GM21619 (cell line): ENCODE results near the gene DPP4.
A peak's percentile ranks its signal among the peaks of the same experiment; 100 is the strongest.

Experiments
- ATAC-seq: cut with Tn5 transposase; IDR thresholded peaks from one replicate; pipeline ENCODE4 v1.9.1; 2021; ENCODE audit not compliant: unreplicated experiment

Gene DPP4

DNA sequence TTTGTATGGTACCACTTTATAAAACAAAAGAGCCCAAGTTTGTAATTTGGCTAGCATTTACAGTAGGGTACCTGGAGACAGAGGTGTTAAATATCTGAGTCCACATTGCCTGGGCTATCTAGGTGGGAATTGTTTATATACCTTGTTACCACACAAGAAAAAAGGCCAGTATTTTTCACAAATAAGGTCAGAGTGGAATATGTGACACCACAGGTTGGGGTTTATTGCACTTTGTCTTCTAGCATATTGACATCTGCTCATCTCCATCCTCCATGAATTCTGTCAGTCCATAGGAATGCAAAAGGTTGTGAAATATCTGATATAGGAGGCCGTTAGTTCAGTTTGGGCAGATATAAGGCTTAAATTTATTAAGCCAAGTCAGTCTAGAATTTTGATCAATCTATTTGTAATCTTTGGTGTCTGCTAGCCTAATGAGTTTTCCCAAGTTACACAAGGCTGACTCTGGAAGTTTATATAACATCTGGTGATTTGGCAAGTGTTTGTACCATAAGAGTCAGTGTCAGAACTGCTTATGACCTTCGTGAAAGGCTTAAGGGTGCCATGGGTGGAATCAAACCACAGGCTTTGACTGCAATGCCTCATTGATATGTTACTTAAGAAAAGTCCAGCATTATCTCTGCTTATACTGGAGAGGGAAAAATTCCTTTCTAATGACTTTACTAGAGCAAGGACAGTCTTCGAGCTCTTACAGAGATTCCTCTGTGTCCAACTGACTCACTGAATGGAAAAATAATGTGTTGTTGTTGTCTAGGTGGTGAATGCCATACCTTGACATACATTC is 11.3 kb upstream of the DPP4 start:
- no peak for ATAC-seq

- no peak for ATAC-seq
These were observed 10.5 kb upstream of the DPP4 start for GRCh38 chr2:162084536-162084935.

- ATAC-seq, result no peak
These were observed 8.7 kb upstream of the DPP4 start for GRCh38 chr2:162082681-162083080.

GRCh38 chr2:162082036-162082435 is 8.0 kb upstream of the DPP4 start:
- ATAC-seq, result no peak

- no peak for ATAC-seq
These were observed 5.5 kb upstream of the DPP4 start for GRCh38 chr2:162079514-162079913.

DNA sequence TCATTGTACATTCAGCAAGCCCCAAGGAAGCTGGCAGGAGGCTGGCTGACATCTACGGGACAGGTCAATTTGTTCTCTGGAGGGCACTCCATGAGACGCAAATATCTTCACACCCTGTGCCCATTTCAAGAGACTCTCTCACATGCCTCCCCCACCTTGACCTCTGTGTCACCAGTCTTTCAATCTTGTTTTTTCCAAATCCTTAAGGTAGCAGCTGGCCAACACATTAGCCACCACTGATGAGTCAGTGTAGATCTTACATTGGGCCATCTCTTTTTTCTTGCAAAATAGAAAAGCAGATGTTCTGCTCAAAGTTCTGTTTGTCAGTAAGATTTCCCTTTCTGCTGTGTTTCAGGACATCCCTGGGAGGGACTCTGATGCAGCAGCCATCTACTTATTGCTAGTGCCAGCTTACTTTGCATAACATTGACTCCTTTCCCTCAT is 1.7 kb upstream of the DPP4 start:
- no peak for ATAC-seq

DNA sequence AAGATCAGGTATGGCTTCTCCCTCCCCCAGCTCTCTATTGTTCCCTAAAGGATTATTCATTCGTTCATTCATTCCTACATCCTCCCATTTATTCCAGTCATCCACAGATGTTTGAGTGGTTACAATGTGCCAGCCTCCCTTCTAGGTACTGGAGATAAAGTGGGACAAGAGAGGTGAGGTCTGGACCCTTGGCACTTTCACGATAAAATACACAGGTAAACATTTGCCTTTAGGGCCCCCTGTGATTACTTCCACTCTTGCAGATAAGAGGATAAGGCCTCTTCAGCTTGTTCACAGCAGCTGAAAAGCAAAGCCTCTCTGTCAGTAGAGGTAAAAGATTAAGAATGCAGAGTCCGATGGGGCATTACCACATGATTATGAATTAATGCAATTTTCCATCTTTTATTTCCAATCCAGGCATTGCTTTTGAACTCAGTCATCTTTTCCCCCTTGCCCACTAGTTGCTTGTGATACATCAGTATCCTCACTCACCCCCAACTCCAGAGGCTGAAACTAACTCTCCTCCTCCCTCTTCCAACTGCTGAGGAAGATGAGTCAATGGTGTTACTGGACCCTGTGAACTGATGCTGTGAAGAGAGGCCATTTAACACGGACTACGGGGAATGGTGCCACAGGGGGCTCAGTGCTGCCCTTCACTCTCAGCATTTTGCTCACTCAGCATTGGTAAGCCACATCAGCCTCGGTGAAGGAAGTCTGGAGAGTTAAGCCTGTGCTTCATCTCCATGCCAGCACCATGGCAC is 1.1 kb upstream of the DPP4 start:
- ATAC-seq, result no peak

- no peak for ATAC-seq
These were observed 549 bp upstream of the DPP4 start for GRCh38 chr2:162074632-162074895.

- ATAC-seq, result no peak
These were observed 783 bp downstream of the DPP4 start for GRCh38 chr2:162072976-162073887.

DNA sequence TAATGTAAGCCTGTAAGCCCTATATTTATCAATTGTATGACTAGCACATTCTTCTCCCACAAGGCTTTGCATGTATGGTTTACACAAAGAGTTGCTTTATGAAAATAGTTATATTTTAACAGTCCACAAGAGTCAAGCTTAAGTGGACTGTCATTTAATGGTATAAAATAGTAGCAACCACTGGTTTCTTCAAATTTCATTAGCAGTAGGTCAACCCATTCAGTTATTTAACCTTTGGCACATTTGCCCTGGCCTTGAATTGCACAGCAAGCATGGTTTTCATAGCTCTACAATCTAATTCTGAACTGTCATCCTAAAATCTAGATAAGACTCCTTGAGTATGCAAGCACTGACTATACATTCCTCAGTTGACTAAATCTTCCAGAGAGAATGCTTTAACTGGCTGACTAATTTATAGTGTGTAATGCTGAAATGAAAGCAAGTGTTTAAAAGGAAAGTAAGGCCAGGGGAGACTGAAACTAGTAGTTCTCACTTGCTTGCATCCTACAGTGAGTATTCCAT is 1.8 kb downstream of the DPP4 start:
- peak; percentile 56 for ATAC-seq

DNA sequence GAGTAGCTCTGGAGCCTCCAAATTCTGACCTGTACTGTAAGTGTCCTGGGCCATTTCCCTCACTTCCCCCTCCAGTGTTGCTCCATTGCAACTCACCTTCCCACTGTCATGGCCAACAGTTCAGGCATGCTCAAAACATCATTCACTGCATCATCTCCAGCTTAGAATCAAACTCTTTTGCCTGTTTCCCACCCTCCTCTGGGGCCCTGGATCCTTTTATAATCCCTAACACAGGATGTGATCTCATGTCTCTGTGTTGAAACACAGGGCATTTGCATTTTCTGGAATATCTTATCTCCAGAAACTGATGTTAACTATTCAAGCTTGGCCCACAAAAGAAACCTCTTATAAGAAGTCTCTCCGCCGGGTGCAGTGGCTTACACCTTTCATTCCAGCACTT is 3.0 kb downstream of the DPP4 start:
- ATAC-seq, result no peak

GRCh38 chr2:162070228-162070936 is 3.6 kb downstream of the DPP4 start:
- no peak for ATAC-seq

GRCh38 chr2:162069267-162069903 is 4.6 kb downstream of the DPP4 start:
- no peak for ATAC-seq

DNA sequence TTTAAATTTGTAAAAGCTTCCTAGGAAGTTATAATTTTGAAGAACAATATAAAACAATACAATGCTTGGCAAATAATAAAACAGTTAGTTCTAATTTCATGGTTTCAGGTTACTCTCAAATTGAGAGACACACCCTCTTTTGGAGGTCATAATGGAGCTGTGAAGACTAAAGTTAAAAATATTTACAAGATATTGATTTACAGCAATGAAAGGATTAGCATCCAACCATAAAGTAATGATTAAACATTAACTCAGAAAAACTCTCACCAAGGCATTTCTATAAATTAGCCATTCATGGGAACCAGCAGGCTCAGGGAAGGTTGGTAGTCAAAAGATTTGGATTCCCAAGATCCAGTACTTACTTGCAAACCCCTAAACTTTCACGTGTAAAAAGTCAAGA is 6.4 kb downstream of the DPP4 start:
- no peak for ATAC-seq

GRCh38 chr2:162065767-162066166 is 8.2 kb downstream of the DPP4 start:
- no peak for ATAC-seq

DNA sequence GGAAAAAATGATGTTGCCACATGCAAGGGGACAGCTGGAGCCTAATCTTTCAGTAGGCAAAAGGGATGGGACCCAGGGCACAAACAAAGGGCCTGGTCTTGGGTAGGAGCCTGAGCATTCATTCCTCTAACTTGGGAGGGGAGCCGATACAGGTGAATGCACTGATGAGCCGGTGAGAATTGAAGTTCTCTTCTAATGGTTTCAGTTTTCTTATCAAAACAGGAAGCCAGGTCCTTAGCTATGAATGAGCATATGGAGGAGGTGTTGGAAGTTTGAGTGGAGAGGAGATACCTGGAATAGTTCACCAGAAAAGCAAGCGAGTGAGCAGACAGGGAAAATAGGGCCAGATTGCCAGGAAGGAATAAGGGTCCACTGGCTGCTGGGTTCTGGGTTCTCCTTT is 10.1 kb downstream of the DPP4 start:
- ATAC-seq, result peak; percentile 42

GRCh38 chr2:162063281-162063680 is 10.7 kb downstream of the DPP4 start:
- no peak for ATAC-seq

DNA sequence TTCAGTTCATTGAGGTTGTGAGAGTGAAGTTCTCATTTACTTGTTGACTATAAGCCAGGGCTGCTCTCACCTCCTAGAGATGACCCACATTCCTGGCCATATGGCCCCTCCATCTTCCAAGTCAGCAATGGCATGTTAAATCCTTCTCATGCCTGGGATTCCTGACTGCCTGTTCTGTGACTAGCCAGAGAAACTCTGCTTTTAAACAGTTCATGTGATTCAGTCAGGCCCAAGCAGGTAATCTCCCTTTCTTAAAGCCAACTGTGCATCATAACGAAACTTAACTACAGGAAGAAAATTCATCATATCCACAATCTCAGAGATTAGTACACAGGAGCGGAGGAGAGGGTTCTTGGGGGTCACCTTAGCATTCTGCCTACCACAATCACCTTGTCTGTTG is 11.5 kb downstream of the DPP4 start:
- ATAC-seq, result peak; percentile 19

- ATAC-seq, result no peak
These were observed 13.0 kb downstream of the DPP4 start for GRCh38 chr2:162061021-162061420.

GRCh38 chr2:162060532-162060931 is 13.5 kb downstream of the DPP4 start:
- ATAC-seq, result no peak
